K562 (cell line): ENCODE data around the gene CBX3. TPM values are rescaled to one million over a fixed set of nuclear protein-coding genes. Genes with fewer than 3 reads are reported as not detected.
A peak's percentile ranks its signal among the peaks of the same experiment; 100 is the strongest.

Source experiments
- CBX3 ChIP-seq, 2 experiments: IDR thresholded peaks; 1 replicate in 1 of 2; 2 replicates in 1 of 2; pipeline ENCODE4 v1.6.1; 2012; ENCODE audit warnings: inconsistent platforms in 2 of 2, low read length in 2 of 2, borderline replicate concordance in 1 of 2, control low read depth in 1 of 2
- HDAC3 ChIP-seq: fragments of 450-650 bp; IDR thresholded peaks from 2 replicates; pipeline ENCODE4 v1.6.1; 2018; ENCODE audit warnings: borderline replicate concordance, mild to moderate bottlenecking, moderate library complexity; ENCODE audit not compliant: partially characterized antibody
- MAFK ChIP-seq: IDR thresholded peaks from 2 replicates; pipeline ENCODE4 v1.6.1; 2011; ENCODE audit warnings: low read length, improper control_type of control experiment
- RBM14 ChIP-seq: fragments of 200-400 bp; formaldehyde crosslinking; IDR thresholded peaks from 2 replicates; pipeline ENCODE4 v1.6.1; 2018; ENCODE audit warnings: low read depth, mild to moderate bottlenecking, low read length, moderate library complexity, borderline replicate concordance; ENCODE audit not compliant: insufficient read depth
- SFPQ ChIP-seq: fragments of 200-400 bp; formaldehyde crosslinking; IDR thresholded peaks from 2 replicates; pipeline ENCODE4 v1.6.1; 2017; ENCODE audit warnings: mild to moderate bottlenecking, low read depth, low read length, moderate library complexity
- TEAD2 ChIP-seq: fragments of 450-650 bp; IDR thresholded peaks from 2 replicates; pipeline ENCODE4 v1.6.1; 2016; ENCODE audit warnings: missing genetic modification characterization, control low read depth, missing compliant biosample characterization
- THRA ChIP-seq: fragments of 450-650 bp; IDR thresholded peaks from 2 replicates; pipeline ENCODE4 v1.6.1; 2017; ENCODE audit warnings: mild to moderate bottlenecking, moderate library complexity
- TOE1 ChIP-seq, 2 experiments: fragments of 450-650 bp in 1 of 2; sonication (generic) in 1 of 2; formaldehyde crosslinking in 1 of 2; IDR thresholded peaks; 2 replicates each; pipeline versions ENCODE4 v1.7.1 to v1.8.0; 2016 to 2022; ENCODE audit warnings: borderline replicate concordance in 2 of 2, mild to moderate bottlenecking in 2 of 2, antibody characterized with exemption in 1 of 2, inconsistent platforms in 1 of 2, low read depth in 1 of 2, missing genetic modification reagents in 1 of 2, moderate library complexity in 1 of 2
- UBTF ChIP-seq, 2 experiments: IDR thresholded peaks; 2 replicates each; pipeline ENCODE4 v1.6.1; 2012; ENCODE audit warnings: improper control_type of control experiment in 2 of 2, low read depth in 2 of 2, low read length in 2 of 2, borderline replicate concordance in 1 of 2
- ZBTB2 ChIP-seq: fragments of 450-650 bp; IDR thresholded peaks from 2 replicates; pipeline ENCODE4 v1.6.1; 2016; ENCODE audit warnings: antibody characterized with exemption
- ZNF133 ChIP-seq: fragments of 250-450 bp; sonication (Bioruptor Pico); IDR thresholded peaks from 2 replicates; pipeline ENCODE4 v1.4.0; 2020; ENCODE audit warnings: mild to moderate bottlenecking
- ZNF592 ChIP-seq: fragments of 450-650 bp; IDR thresholded peaks from 2 replicates; pipeline ENCODE4 v1.6.1; 2017; ENCODE audit warnings: antibody characterized with exemption, mild to moderate bottlenecking
- polyA plus RNA-seq, 8 experiments: library from polyadenylated mRNA; depleted of rRNA in 4 of 8; stranded (reverse) in 5 of 8; unstranded in 3 of 8; fragments of >200 nt; fragmentation: Nextera tagmentation in 2 of 8; fragmentation: Illumina TruSeq in 1 of 8; extraction: Ambion mirVana in 2 of 8; extraction: Trizol in 1 of 8; gene quantifications; 2 replicates each; pipeline versions ENCODE4 v1.2.1 to v1.2.3, GENCODE V29; 2011 to 2014; ENCODE audit warnings: inconsistent platforms in 1 of 8, missing spikeins in 1 of 8
- total RNA-seq, 7 experiments: library from RNA; depleted of rRNA in 6 of 7; stranded (reverse); fragments of >200 nt in 6 of 7; fragmentation: Illumina TruSeq in 2 of 7; extraction: Trizol in 2 of 7; gene quantifications; 2 replicates each; pipeline versions ENCODE4 v1.2.1 to v1.2.3, GENCODE V29; 2011 to 2021; ENCODE audit warnings: low replicate concordance in 1 of 7

The CBX3 gene
- total and polyA plus RNA-seq, 9 of the 15 experiments (the other 6 are each of a cell fraction or from before 2014, with no cell fraction given): 198 to 413 (median 328) TPM

GRCh38 chr7:26200444-26201246 lies 900 bp upstream of the CBX3 start, which contains the start of gene HNRNPA2B1 (continued):
- TF ChIP-seq ZBTB2 (0 out of 2 replicates have a peak, but pooled peaks have one; percentile 47), MAFK (no peak), RBM14 (0 out of 2 replicates have a peak, but pooled peaks have one; percentile 82), TOE1 (IDR thresholded peaks at IDR 0.05; ENCODE audit: borderline replicate concordance) (peak; percentile 16; the same call in 1 of the 2 replicates), TOE1 (CRISPR knock-in tag; IDR thresholded peaks at IDR 0.05; ENCODE audit: borderline replicate concordance, low read depth) (peak; percentile 89; the same call in 1 of the 2 replicates), CBX3 (IDR thresholded peaks at IDR 0.05; ENCODE audit: borderline replicate concordance in 1 of 2, low read length in 2 of 2) (0 out of 3 replicates have a peak, but pooled peaks of 1 of the 2 experiments have one; percentile 12), ZNF133 (CRISPR knock-in tag) (no peak), THRA (no peak), TEAD2 (tag) (no peak), UBTF (IDR thresholded peaks at IDR 0.05; ENCODE audit: borderline replicate concordance in 1 of 2, low read depth in 2 of 2, low read length in 2 of 2) (no peak), ZNF592 (no peak), SFPQ (peak; percentile 100), HDAC3 (peak; percentile 100)
